ENCODE measurements around the gene ZBTB33.

The ZBTB33 gene, protein sequence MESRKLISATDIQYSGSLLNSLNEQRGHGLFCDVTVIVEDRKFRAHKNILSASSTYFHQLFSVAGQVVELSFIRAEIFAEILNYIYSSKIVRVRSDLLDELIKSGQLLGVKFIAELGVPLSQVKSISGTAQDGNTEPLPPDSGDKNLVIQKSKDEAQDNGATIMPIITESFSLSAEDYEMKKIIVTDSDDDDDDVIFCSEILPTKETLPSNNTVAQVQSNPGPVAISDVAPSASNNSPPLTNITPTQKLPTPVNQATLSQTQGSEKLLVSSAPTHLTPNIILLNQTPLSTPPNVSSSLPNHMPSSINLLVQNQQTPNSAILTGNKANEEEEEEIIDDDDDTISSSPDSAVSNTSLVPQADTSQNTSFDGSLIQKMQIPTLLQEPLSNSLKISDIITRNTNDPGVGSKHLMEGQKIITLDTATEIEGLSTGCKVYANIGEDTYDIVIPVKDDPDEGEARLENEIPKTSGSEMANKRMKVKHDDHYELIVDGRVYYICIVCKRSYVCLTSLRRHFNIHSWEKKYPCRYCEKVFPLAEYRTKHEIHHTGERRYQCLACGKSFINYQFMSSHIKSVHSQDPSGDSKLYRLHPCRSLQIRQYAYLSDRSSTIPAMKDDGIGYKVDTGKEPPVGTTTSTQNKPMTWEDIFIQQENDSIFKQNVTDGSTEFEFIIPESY

DNA sequence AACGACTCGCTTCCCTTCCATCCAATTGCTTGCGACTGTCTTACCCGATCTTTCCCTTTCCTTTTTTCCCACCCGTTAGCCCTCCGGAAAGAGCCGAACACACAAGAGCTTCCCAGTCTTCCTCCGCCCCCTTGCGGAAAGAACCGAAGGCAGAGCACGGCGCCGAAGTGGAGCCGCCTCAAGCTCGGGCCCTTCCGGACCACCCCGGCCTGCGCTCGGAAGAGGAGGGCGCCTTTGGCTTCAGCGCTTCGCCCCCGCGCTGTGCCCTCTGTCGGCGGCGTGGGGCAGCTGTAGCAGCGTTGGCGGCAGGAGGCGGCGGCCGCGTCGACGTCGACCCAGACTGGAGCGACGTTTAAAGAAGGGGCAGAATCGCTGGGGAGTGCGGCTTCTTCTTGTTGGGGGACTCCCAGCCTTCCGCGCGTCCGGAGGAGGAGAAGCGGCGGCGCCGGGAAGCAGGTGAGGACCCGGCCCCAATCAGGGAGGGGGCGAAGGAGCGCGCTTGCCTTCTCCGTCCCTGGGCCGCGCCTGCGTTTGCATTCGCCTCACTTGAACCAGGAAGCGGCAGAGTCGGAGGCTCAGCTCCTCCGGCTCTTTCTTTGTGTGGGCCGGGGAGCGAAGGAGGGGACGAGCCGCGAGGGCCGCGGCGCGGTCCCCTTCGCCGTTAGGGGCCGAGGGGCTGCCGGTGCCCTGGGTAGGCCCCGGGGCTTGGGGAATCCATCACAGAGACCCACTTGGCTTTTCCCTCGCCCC, at the start of gene ZBTB33:
ZBTB33 (plus strand) TSS at position 291 of the 750 bp plus-strand sequence. CDS start 2,604 bp downstream, outside the sequence.
- H3K4me3 ChIP-seq (ENCODE audit: low read length): peak within 1 kb of the TSS; percentile 95
- H3K27ac ChIP-seq (ENCODE audit: low read length): no peak within 1 kb of the TSS
- H3K9ac ChIP-seq (ENCODE audit: low read depth, low read length): peak within 1 kb of the TSS; percentile 91
- H3K36me3 ChIP-seq (ENCODE audit: insufficient read depth, low read depth, low read length): peaks cover 23% of the 10 kb centered on the region
- no peaks in the 10 kb centered on the region for H3K9me3 ChIP-seq (ENCODE audit: insufficient read depth, low read depth, low read length)
- H3K4me1 ChIP-seq (ENCODE audit: insufficient read depth, low read length): no peaks in the 10 kb centered on the region
- peaks cover 29% of the 10 kb centered on the region for H3K27me3 ChIP-seq (ENCODE audit: insufficient read depth, low read length)

DNA sequence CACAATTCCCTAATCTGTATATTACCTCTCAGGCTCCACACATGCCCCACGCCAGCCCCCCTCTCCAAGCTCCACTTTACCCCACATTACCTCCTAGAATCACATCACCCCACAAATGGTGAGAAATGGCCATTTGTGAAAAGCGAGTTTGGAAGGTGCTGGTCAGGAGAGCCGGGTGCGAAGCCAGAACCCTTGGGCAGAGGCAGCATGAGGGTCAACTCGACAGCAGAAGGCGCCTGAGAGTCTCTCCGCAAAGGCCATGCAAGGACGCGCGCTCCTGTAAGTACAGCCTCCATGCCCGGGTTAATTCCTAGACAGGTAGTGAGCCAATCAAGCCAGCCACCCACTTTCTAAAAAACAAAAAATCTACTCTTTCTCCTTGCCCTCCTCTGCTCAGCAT, 49.8 kb upstream of the ZBTB33 start:
- Histone ChIP-seq H3K27me3 (ENCODE audit: insufficient read depth, low read length) (no peaks in the 10 kb centered on the region), H3K4me1 (ENCODE audit: insufficient read depth, low read length) (no peaks in the 10 kb centered on the region), H3K27ac (ENCODE audit: low read length) (no peak overlapping the region), H3K36me3 (ENCODE audit: insufficient read depth, low read depth, low read length) (no peaks in the 10 kb centered on the region), H3K9me3 (ENCODE audit: insufficient read depth, low read depth, low read length) (no peaks in the 10 kb centered on the region), H3K9ac (ENCODE audit: low read depth, low read length) (no peak overlapping the region), H3K4me3 (ENCODE audit: low read length) (no peak overlapping the region)

DNA sequence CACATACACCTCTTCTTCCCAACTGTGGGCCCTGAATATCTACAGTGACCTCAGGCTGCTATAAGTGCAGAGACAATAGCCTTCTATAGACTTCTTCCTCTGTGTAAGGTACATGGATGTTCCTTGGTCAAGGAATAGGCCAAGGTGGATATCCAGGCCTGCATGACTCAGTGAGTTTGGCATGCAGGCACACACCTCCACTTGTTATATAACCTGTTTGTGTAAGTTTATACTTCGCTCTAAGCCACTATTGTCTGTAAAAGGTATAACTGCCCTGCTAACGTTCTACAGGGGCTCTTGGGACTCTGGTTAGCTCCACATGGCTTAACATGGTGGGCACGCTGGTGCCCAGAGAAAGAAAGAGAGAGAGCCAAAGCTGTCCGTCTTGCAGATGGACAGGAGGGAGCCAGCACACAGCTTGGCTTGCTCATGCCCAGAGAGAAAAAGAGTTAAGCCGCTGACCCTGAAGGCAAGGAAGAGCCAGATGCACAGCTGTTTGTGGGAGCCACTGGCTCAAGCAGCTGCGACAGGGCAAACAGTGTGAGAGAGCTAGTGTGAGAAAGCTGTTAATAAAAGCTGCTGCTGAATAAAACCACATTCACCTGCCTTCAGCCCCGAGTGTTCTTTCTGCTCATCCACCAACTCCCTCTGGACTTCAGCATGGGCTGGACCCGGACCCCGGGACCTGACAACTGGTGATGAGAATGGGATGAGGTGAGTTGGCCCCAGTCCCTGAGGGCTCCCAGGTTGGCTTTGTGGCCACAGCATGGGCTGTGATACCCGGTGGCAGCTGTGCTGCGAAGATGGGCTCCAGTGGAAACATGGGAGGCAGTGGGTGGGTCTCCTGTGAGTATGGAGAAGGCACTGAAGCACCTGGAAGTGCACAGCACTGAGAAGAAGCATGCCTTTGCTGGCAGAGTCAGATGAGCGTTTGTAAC, 44.5 kb upstream of the ZBTB33 start:
- Histone ChIP-seq H3K9ac (ENCODE audit: low read depth, low read length) (no peak overlapping the region), H3K36me3 (ENCODE audit: insufficient read depth, low read depth, low read length) (no peaks in the 10 kb centered on the region), H3K27me3 (ENCODE audit: insufficient read depth, low read length) (no peaks in the 10 kb centered on the region), H3K4me3 (ENCODE audit: low read length) (no peak overlapping the region), H3K9me3 (ENCODE audit: insufficient read depth, low read depth, low read length) (no peaks in the 10 kb centered on the region), H3K27ac (ENCODE audit: low read length) (no peak overlapping the region), H3K4me1 (ENCODE audit: insufficient read depth, low read length) (no peaks in the 10 kb centered on the region)

DNA sequence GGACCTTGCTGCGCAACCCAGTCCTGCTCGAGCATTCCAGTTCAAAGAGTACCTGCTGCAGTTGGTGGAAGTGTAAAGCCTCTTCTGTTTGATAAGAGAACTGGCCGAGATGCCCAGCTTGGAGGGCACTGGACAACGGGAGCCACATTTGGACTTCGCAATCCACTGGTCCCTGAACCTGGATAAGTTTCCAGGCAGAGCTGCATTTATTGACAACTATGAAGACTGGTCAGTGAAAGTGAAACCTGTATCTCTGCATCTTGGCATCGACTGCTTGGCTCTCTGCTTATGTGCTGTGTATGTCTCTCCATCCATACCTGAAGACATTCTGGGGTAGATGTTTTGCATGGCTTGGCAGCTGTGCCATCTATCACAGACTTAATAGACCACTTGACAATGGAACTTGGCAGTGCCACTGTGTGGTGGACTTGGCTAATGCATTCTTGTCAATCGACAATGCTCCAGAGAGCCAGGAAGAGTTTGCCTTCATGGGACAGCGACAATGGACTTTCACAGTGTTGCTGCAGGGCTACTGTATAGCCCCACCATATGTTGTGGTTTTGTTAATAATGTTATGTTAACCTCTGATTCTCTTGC, 43.5 kb upstream of the ZBTB33 start:
- H3K4me1 ChIP-seq (ENCODE audit: insufficient read depth, low read length): no peaks in the 10 kb centered on the region
- no peaks in the 10 kb centered on the region for H3K27me3 ChIP-seq (ENCODE audit: insufficient read depth, low read length)
- no peak overlapping the region for H3K4me3 ChIP-seq (ENCODE audit: low read length)
- H3K9me3 ChIP-seq (ENCODE audit: insufficient read depth, low read depth, low read length): no peaks in the 10 kb centered on the region
- no peak overlapping the region for H3K9ac ChIP-seq (ENCODE audit: low read depth, low read length)
- H3K36me3 ChIP-seq (ENCODE audit: insufficient read depth, low read depth, low read length): no peaks in the 10 kb centered on the region
- H3K27ac ChIP-seq (ENCODE audit: low read length): no peak overlapping the region

DNA sequence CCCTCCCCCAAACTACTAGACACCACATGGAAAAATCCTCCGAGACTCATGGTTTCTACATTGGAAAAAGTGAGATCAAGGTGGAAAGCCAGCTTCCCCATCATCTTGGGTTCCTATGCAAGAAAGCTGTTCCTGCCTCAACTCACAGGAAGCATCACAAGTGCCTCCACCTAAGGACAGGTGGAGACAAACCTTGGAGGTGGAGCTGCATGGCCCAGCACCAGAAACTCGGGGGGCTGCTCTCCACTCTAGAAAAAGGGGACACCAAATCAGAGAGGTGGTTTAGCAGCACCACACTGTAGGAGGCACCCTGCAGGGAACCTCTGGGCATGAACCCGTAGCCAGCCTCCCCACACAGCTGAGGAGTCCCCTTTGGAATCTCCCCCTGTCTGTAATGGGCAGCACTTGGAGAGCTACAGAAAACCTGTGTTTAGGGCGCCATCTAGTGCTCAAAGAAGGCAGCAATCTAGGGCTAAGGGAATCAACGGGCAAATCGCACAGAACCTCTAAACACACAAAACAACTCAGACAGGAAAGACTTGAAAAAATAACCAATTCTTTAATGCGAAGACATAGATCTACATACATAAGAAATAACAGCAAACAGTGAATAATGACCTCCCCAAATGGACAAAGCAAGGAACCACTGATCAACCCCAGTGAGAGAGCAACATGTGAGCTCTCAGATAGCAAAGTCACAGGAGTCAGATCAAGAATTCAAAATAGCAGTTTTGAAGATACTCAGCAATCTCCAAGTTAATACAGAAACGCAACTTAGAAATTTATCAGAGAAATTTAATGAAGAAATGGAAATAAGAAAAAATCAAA, 37.0 kb upstream of the ZBTB33 start:
- H3K4me3 ChIP-seq (ENCODE audit: low read length): no peak overlapping the region

DNA sequence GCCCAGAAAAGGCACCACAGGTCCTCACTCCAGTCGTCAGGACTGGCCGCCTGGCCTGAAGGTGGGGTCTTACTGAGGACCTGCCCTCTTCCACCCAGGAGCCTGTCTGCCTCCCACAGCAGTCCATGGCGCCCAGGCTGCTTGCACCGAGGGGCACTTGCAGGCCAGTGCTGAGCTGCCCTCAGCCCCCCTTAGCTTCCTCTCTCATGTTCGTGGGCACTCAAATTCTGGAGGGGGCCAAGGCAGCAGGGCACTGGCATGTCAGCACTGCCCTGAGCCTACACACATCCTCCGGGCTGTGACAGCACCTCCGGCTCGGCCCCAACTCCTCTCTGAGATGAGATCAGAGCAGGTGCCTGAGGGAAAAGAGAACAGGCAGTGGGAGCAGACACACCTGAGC, 27.2 kb upstream of the ZBTB33 start:
- H3K9me3 ChIP-seq (ENCODE audit: insufficient read depth, low read depth, low read length): no peaks in the 10 kb centered on the region
- H3K27me3 ChIP-seq (ENCODE audit: insufficient read depth, low read length): no peaks in the 10 kb centered on the region
- H3K4me3 ChIP-seq (ENCODE audit: low read length): no peak overlapping the region
- no peak overlapping the region for H3K27ac ChIP-seq (ENCODE audit: low read length)
- H3K4me1 ChIP-seq (ENCODE audit: insufficient read depth, low read length): no peaks in the 10 kb centered on the region
- no peak overlapping the region for H3K9ac ChIP-seq (ENCODE audit: low read depth, low read length)
- H3K36me3 ChIP-seq (ENCODE audit: insufficient read depth, low read depth, low read length): no peaks in the 10 kb centered on the region

More for the DNA sequence above, 37.0 kb upstream of the ZBTB33 start:
- H3K4me1 ChIP-seq (ENCODE audit: insufficient read depth, low read length): no peaks in the 10 kb centered on the region
- no peaks in the 10 kb centered on the region for H3K27me3 ChIP-seq (ENCODE audit: insufficient read depth, low read length)
- H3K9ac ChIP-seq (ENCODE audit: low read depth, low read length): no peak overlapping the region
- no peaks in the 10 kb centered on the region for H3K9me3 ChIP-seq (ENCODE audit: insufficient read depth, low read depth, low read length)
- H3K36me3 ChIP-seq (ENCODE audit: insufficient read depth, low read depth, low read length): no peaks in the 10 kb centered on the region
- H3K27ac ChIP-seq (ENCODE audit: low read length): no peak overlapping the region

DNA sequence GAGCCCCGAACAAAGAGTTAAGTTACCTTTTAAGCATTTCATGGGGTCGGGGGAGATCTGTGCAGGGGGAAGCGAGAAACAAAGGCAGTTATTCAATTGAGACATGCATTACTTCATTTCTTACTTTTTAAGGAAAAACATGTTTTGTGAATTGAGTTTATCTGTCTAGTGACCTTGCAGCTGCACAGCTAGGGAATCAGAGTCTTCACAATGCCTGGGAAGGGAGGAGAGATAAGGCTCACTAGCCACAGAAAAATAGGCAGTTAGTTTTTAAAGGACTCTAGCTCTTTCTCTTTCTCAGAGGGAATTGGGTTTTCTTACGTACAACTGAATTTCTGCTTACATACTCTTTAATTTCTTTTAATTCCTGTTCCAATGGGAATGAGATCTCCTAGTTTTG, 26.2 kb upstream of the ZBTB33 start:
- Histone ChIP-seq H3K9ac (ENCODE audit: low read depth, low read length) (no peak overlapping the region), H3K4me1 (ENCODE audit: insufficient read depth, low read length) (no peaks in the 10 kb centered on the region), H3K27me3 (ENCODE audit: insufficient read depth, low read length) (no peaks in the 10 kb centered on the region), H3K27ac (ENCODE audit: low read length) (no peak overlapping the region), H3K9me3 (ENCODE audit: insufficient read depth, low read depth, low read length) (no peaks in the 10 kb centered on the region), H3K4me3 (ENCODE audit: low read length) (no peak overlapping the region), H3K36me3 (ENCODE audit: insufficient read depth, low read depth, low read length) (no peaks in the 10 kb centered on the region)

DNA sequence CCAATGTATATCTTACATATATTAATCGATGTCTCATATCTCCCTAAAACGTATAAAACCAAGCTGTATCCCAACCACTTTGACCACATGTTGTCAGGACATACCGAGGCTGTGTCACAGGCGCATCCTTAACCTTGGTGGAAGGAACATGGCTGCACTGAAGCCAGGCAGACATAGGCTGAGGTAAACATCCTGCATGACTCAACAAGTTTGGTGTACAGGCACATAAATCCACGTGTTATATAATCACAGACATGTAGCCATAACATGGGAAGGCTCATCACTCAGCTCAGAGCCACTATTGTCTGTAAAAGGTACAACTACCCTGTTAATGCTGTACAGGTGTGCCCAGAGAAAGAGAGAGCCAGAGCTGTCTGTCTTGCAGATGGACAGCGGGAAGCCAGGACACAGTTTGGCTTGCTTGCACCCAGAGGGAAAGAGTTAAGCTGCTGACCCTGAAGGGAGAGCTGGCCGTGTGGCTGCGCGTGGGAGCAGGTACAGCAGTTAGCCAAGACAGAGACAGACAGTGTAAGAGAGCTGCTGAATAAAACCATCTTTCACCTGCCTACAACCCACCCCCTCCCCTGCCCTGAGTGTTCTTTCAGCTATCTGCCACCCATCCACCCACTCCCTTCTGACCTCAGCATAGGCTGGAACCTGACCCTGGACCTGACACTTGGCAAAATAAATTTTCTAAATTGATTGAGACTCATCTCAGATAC, 22.3 kb upstream of the ZBTB33 start:
- Histone ChIP-seq H3K27me3 (ENCODE audit: insufficient read depth, low read length) (no peaks in the 10 kb centered on the region), H3K9ac (ENCODE audit: low read depth, low read length) (no peak overlapping the region), H3K9me3 (ENCODE audit: insufficient read depth, low read depth, low read length) (peaks cover 9% of the 10 kb centered on the region; the same call in 1 of the 2 replicates), H3K4me3 (ENCODE audit: low read length) (no peak overlapping the region), H3K4me1 (ENCODE audit: insufficient read depth, low read length) (no peaks in the 10 kb centered on the region), H3K27ac (ENCODE audit: low read length) (no peak overlapping the region), H3K36me3 (ENCODE audit: insufficient read depth, low read depth, low read length) (no peaks in the 10 kb centered on the region)

DNA sequence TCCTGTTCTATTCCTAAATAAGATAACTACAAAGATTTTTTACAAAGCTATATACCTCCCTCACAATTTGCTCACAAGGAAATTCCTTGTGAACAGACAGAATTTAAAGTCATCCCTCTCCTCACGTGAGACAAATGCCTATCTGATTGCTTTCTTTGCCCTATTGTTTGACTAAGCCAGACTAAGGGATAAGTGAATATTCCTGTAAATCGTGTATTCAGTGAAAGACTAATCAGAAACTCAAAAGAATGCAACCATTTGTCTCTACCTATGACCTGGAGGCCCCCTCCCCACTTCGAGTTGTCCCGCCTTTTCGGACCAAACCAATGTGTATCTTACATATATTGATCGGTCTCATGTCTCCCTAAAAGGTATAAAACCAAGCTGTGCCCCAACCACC, 15.3 kb upstream of the ZBTB33 start:
- Histone ChIP-seq H3K9me3 (ENCODE audit: insufficient read depth, low read depth, low read length) (peaks cover 9% of the 10 kb centered on the region; the same call in 1 of the 2 replicates), H3K9ac (ENCODE audit: low read depth, low read length) (no peak overlapping the region), H3K27ac (ENCODE audit: low read length) (no peak overlapping the region), H3K4me3 (ENCODE audit: low read length) (no peak overlapping the region), H3K27me3 (ENCODE audit: insufficient read depth, low read length) (no peaks in the 10 kb centered on the region), H3K36me3 (ENCODE audit: insufficient read depth, low read depth, low read length) (no peaks in the 10 kb centered on the region), H3K4me1 (ENCODE audit: insufficient read depth, low read length) (no peaks in the 10 kb centered on the region; the same call in 1 of the 2 replicates)

Measured in iPS-20b (cell line).